ENCODE results near the gene OLFM2. TPM values are rescaled to one million over a fixed set of nuclear protein-coding genes. Genes with fewer than 3 reads are reported as not detected.
"Not testable (repeated sequence)": the region's sequence is repeated elsewhere in the genome, so short reads cannot be mapped to it uniquely, and the experiment has no call there.

OLFM2 gene
- total RNA-seq, 4 donors from 2014 or later, result 51.5 to 114 (median 101) TPM

DNA sequence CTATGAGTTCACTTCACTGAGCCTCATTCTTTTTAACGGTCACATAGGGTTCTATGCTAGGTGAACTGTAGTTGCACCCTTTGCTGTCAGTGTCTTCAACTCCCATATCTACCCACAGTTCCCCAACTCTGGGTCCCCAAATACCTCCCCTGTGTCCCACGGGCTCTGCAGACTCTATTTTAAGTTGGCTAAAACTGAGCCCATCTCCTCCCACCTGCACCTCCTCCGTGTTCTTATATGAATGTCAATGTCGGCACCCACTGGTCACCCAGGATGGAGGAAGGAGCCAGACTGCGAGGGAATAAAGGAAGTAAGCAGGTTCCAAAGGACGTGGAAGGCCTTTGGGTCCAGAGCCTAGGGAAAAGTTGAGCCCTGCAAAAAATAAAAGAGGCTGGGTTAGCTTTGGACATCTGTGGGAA is 102.0 kb downstream of the OLFM2 start:
- H3K36me3 ChIP-seq, result peaks cover 24% of the 10 kb centered on the region
- no peaks in the 10 kb centered on the region for H3K9me3 ChIP-seq
- 70% methylated on average over 6 of the region's 6 CpGs for WGBS
- peaks cover 20% of the 10 kb centered on the region for H3K4me1 ChIP-seq
- no peak for DNase-seq (ENCODE audit: low spot score in 2 of 2)
- no peak overlapping the region for H3K27ac ChIP-seq
- TF ChIP-seq, protein P1, sequence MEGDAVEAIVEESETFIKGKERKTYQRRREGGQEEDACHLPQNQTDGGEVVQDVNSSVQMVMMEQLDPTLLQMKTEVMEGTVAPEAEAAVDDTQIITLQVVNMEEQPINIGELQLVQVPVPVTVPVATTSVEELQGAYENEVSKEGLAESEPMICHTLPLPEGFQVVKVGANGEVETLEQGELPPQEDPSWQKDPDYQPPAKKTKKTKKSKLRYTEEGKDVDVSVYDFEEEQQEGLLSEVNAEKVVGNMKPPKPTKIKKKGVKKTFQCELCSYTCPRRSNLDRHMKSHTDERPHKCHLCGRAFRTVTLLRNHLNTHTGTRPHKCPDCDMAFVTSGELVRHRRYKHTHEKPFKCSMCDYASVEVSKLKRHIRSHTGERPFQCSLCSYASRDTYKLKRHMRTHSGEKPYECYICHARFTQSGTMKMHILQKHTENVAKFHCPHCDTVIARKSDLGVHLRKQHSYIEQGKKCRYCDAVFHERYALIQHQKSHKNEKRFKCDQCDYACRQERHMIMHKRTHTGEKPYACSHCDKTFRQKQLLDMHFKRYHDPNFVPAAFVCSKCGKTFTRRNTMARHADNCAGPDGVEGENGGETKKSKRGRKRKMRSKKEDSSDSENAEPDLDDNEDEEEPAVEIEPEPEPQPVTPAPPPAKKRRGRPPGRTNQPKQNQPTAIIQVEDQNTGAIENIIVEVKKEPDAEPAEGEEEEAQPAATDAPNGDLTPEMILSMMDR (IDR thresholded peaks at IDR 0.05), result no peak
- TF ChIP-seq EP300 (IDR thresholded peaks at IDR 0.05) (no peak), POLR2A (IDR thresholded peaks at IDR 0.05) (no peak), POLR2AphosphoS5 (IDR thresholded peaks at IDR 0.05) (no peak)
- H3K27me3 ChIP-seq, result no peaks in the 10 kb centered on the region
- peak overlapping the region; percentile 87 for H3K4me3 ChIP-seq

DNA sequence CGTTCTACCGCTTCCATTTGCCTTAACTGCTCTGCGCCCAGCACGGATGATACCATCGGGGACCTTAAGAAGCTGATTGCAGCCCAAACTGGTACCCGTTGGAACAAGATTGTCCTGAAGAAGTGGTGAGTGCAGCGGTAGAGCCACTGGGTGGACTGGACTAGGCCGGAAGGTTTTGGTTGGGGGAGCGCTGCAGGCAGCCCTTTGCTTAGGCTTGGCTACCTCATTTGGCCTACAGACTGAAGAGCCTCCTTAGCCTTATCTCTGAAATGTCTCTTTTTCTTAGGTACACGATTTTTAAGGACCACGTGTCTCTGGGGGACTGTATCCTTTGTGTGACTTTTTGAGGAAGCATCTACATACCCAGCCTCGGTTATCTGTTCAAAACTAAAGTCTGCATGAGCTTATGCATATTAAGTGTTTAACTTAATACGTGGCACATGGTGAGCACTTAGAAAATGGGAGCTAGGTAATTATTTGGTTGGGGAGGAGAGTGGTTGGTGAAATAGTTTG is 107.7 kb downstream of the OLFM2 start:
- 38% methylated on average over 12 of the region's 13 CpGs for WGBS
- no peak for DNase-seq (ENCODE audit: low spot score in 2 of 2)
- no peaks in the 10 kb centered on the region for H3K9me3 ChIP-seq
- peaks cover 29% of the 10 kb centered on the region for H3K4me1 ChIP-seq
- H3K36me3 ChIP-seq, result peaks cover 17% of the 10 kb centered on the region
- no peak overlapping the region for H3K27ac ChIP-seq
- TF ChIP-seq EP300 (IDR thresholded peaks at IDR 0.05), result no peak
- TF ChIP-seq POLR2AphosphoS5 (IDR thresholded peaks at IDR 0.05), result no peak
- no peak for TF ChIP-seq POLR2A (IDR thresholded peaks at IDR 0.05)
- TF ChIP-seq, protein P1 (IDR thresholded peaks at IDR 0.05), result no peak
- no peaks in the 10 kb centered on the region for H3K27me3 ChIP-seq
- peak overlapping the region; percentile 96 for H3K4me3 ChIP-seq

DNA sequence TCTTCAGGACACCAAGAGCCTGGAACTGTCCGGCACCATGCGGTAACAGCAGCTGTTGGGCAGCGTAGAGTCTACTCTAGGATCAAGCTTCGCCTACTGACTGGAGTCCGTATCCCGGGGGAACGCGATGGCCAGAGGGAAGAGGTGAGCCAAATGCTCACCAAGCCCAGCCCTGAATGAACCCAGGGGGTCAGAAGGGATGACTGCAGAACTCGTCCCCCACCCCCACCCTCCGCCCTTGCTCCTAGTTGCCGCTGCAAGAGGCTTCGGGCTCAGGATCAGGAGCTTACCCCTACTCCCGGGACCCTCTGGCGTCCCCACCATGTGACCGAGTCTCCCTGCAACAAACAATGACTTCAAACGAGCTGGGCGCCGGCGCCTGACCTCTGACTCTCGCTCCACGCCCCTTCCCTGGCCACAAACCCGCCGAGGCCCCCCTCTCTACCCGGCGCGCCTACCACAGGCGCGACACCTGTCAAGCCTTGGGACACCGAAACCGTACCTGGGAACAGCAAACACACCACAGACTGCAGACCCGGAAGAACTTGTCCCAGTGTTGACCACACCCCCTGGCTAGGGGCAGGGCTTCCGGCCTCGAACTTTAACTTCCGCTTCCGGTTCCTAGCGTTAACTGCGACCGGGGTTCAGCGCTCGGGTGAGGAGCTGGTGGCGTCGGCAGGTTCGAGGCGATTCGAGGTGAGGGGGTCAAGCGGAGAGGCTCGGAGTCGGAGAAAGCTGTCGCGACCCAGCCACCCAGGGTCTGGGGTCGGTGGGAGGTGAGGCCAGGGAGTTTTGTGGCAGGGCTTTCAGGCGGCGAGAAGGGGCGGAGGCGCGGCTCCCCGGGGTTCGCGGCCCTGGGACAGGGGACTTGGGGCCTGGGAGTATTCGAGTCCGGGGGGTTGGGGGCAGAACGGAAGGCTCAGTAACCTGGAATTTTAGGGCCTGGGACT is 108.8 kb downstream of the OLFM2 start, which contains the start of gene UBL5:
Gene UBL5 (plus strand): TSS at position 630 of the 950 bp plus-strand sequence. CDS start 420 bp downstream, outside the sequence.
- TF ChIP-seq POLR2A (IDR thresholded peaks at IDR 0.05) (peak in 1 of 2 donors; percentile 84), EP300 (IDR thresholded peaks at IDR 0.05) (no peak), POLR2AphosphoS5 (IDR thresholded peaks at IDR 0.05) (peak; percentile 64 to 86 (median 82))
- TF ChIP-seq, protein P1 (IDR thresholded peaks at IDR 0.05), result no peak
- peak; percentile 93 to 94 for DNase-seq (ENCODE audit: low spot score in 2 of 2)

DNA sequence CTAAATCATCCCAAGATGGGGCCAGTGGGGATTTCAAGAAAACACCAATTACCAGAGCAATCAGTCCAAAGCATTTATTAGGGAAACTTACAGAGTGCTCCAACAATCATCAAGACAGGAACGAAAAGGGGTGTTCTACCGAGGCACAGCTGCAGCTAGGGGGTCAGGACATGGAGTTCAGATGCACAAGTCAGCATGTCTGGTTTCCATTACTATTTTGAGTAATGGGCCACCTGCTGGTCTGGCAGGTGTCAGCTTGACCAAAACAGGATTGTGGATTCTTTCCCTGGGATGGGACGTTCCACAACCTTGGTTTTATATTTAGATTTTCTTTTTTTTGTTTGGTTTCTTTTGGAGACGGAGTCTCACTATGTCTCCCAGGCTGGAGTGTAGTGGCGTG is 112.5 kb downstream of the OLFM2 start:
- Histone ChIP-seq H3K4me3 (no peak overlapping the region), H3K36me3 (no peaks in the 10 kb centered on the region), H3K27me3 (no peaks in the 10 kb centered on the region), H3K4me1 (peaks cover 28% of the 10 kb centered on the region), H3K9me3 (no peaks in the 10 kb centered on the region), H3K27ac (no peak overlapping the region)
- WGBS, result 77% methylated on average over 5 of the region's 5 CpGs
- TF ChIP-seq POLR2A (IDR thresholded peaks at IDR 0.05) (no peak), EP300 (IDR thresholded peaks at IDR 0.05) (no peak)
- TF ChIP-seq, protein P1 (IDR thresholded peaks at IDR 0.05), result no peak
- no peak for DNase-seq (ENCODE audit: low spot score in 2 of 2)

More for the DNA sequence above, 108.8 kb downstream of the OLFM2 start, which contains the start of gene UBL5:
- WGBS, result under 1% methylated on average over 37 of the region's 62 CpGs
- Histone ChIP-seq H3K27me3 (no peaks in the 10 kb centered on the region), H3K9me3 (no peaks in the 10 kb centered on the region), H3K4me1 (peaks cover 29% of the 10 kb centered on the region), H3K4me3 (peak within 1 kb of the TSS; percentile 96), H3K27ac (peak within 1 kb of the TSS; percentile 83), H3K36me3 (peaks cover 17% of the 10 kb centered on the region)

DNA sequence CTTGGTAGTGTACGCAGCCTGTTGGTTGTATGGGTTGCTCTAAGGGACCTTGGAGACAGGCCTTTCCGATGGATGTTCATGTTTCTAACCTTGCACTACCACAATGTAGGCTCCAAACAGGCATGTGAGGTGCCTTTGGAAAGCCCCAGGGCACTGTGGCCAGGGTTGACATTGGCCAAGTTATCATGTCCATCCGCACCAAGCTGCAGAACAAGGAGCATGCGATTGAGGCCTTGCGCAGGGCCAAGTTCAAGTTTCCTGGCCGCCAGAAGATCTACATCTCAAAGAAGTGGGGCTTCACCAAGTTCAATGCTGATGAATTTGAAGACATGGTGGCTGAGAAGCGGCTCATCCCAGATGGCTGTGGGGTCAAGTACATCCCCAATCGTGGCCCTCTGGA is 116.3 kb downstream of the OLFM2 start:
- H3K27me3 ChIP-seq; H3K9me3 ChIP-seq; DNase-seq (ENCODE audit: low spot score in 2 of 2); H3K36me3 ChIP-seq: not testable (repeated sequence)
- Histone ChIP-seq H3K4me3 (peak overlapping the region; percentile 68), H3K4me1 (peaks cover 19% of the 10 kb centered on the region), H3K27ac (peak overlapping the region; percentile 50)
- WGBS, result 87% methylated on average over 8 of the region's 8 CpGs

Measured in suprapubic skin (tissue), 4 donors.